Breast epithelium (tissue), 4 donors: Measurements from ENCODE around the gene FBN2. TPM values are rescaled to one million over a fixed set of nuclear protein-coding genes. Genes with fewer than 3 reads are reported as not detected.

Experiments
- DNase-seq, 2 donors: peaks; one replicate each; pipeline ENCODE4 v3.0.0-alpha.2; 2019; ENCODE audit warnings: low spot score in 2 of 2
- H3K27ac ChIP-seq, 2 donors: fragments of 200-600 bp; sonication (generic) in 1 of 2; one replicate each; pipeline ENCODE4 v1.5.1; 2016 to 2019; ENCODE audit warnings: mild to moderate bottlenecking in 1 of 2
- H3K27me3 ChIP-seq, 2 donors: fragments of 200-600 bp; sonication (generic) in 1 of 2; one replicate each; pipeline versions ENCODE4 v1.5.1 to v1.6.0; 2017 to 2019; ENCODE audit warnings: control low read depth in 1 of 2, mild to moderate bottlenecking in 1 of 2
- H3K36me3 ChIP-seq: fragments of 200-600 bp; one replicate; pipeline ENCODE4 v1.5.1; 2019
- H3K4me1 ChIP-seq, 2 donors: fragments of 200-600 bp; sonication (generic); one replicate each; pipeline ENCODE4 v1.5.1; 2016 to 2019; ENCODE audit warnings: control low read depth in 1 of 2
- H3K4me3 ChIP-seq, 3 donors: fragments of 200-600 bp; sonication (generic); 1 replicate in 2 of 3; 2 replicates in 1 of 3; pipeline ENCODE4 v1.5.1; 2016 to 2019; ENCODE audit warnings: mild to moderate bottlenecking in 3 of 3, moderate library complexity in 2 of 3
- H3K9me3 ChIP-seq, 2 donors: fragments of 200-600 bp; sonication (generic) in 1 of 2; one replicate each; pipeline ENCODE4 v1.5.1; 2016 to 2019; ENCODE audit warnings: control low read depth in 1 of 2
- POLR2A ChIP-seq: fragments of 450-650 bp; IDR thresholded peaks from one replicate; pipeline ENCODE4 v1.6.1; 2016; ENCODE audit warnings: antibody characterized with exemption, mild to moderate bottlenecking, moderate library complexity
- POLR2AphosphoS5 ChIP-seq, 3 donors: sonication (generic); formaldehyde crosslinking; IDR thresholded peaks; one replicate each; pipeline ENCODE4 v1.6.1; 2017; ENCODE audit warnings: antibody characterized with exemption in 3 of 3
- intact Hi-C: fragments of 100-400 bp; cut with DNase I; formaldehyde crosslinking; loops from one replicate; pipeline ENCODE4 v1.15.1; 2023; ENCODE audit warnings: low total_unique reads
- total RNA-seq, 3 donors: library from RNA; depleted of rRNA; stranded (reverse); fragments of >200 nt; gene quantifications; one replicate each; pipeline ENCODE4 v1.1.0, GENCODE V29; 2016
- TF ChIP-seq, protein P1 (sequence below), 3 donors: fragments of 450-650 bp; IDR thresholded peaks; one replicate each; pipeline ENCODE4 v1.5.1; 2016 to 2017; ENCODE audit warnings: antibody characterized with exemption in 3 of 3, mild to moderate bottlenecking in 3 of 3, moderate library complexity in 3 of 3

FBN2 gene
- total RNA-seq, 3 donors from 2014 or later: 0.88 to 7.5 (median 1.8) TPM

DNA sequence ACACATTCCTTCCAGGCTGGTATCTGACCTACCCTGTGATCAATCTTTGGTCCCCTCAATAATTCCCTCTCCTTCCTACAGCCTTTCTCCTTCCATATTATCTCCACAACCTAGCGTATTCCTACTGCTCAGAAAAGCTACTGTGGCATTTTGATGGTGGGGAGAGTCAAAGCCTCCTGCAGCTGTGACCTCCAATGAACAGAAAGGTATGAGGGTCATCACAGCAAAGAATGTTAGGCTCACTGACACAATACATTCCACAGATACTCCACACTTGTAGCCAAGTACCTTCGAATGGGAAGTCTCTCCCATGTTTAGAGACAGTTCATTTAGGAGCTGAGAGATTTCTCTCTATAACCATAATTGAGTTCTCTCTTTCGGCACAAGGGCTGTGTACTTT lies 5.9 kb downstream of the FBN2 start:
- Histone ChIP-seq H3K27me3 (peaks cover 1 to 10% of the 10 kb centered on the region in 2 donors), H3K36me3 (no peaks in the 10 kb centered on the region), H3K9me3 (no peaks in the 10 kb centered on the region), H3K4me3 (no peak overlapping the region), H3K27ac (no peak overlapping the region), H3K4me1 (peaks cover 0 to under 1% of the 10 kb centered on the region in 2 donors)
- no peak for TF ChIP-seq POLR2AphosphoS5 (IDR thresholded peaks at IDR 0.05)
- TF ChIP-seq, protein P1, sequence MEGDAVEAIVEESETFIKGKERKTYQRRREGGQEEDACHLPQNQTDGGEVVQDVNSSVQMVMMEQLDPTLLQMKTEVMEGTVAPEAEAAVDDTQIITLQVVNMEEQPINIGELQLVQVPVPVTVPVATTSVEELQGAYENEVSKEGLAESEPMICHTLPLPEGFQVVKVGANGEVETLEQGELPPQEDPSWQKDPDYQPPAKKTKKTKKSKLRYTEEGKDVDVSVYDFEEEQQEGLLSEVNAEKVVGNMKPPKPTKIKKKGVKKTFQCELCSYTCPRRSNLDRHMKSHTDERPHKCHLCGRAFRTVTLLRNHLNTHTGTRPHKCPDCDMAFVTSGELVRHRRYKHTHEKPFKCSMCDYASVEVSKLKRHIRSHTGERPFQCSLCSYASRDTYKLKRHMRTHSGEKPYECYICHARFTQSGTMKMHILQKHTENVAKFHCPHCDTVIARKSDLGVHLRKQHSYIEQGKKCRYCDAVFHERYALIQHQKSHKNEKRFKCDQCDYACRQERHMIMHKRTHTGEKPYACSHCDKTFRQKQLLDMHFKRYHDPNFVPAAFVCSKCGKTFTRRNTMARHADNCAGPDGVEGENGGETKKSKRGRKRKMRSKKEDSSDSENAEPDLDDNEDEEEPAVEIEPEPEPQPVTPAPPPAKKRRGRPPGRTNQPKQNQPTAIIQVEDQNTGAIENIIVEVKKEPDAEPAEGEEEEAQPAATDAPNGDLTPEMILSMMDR (IDR thresholded peaks at IDR 0.05): no peak
- TF ChIP-seq POLR2A: no peak
- DNase-seq: no peak
- intact Hi-C loops: no loop called here

DNA sequence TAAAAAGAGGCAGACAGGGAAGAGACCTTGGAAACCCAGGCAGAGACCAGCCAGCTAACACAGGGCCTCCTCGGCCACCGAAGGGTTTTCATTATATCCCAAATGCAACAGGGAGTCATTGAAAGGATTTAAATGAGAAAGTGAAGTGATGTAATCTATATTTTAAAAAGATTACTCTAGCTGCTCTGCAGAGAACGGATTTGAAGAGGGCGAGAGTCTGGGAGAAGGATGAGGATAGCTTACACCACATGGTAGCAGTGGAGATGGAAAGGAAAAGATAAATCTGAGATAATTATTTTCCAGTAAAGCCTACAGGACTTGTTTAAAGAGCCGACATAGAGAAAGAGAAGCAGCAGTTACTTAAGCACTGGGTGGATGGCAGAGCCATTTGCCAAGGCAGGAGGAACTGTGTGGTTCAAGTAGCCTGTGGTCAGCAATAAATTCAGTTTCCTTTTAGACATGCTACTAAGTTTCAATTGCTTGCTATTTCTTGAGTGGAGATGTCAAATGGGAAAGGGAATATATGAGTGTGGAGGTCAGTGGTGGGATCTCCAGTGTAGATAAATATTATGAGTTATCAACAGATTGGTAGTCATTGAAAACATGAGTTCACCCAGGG lies 9.3 kb downstream of the FBN2 start:
- Histone ChIP-seq H3K4me1 (no peaks in the 10 kb centered on the region), H3K36me3 (no peaks in the 10 kb centered on the region), H3K27me3 (no peaks in the 10 kb centered on the region), H3K9me3 (no peaks in the 10 kb centered on the region), H3K4me3 (no peak overlapping the region), H3K27ac (no peak overlapping the region)
- no peak for TF ChIP-seq POLR2AphosphoS5 (IDR thresholded peaks at IDR 0.05)
- no peak for TF ChIP-seq POLR2A
- TF ChIP-seq, protein P1 (IDR thresholded peaks at IDR 0.05): no peak
- DNase-seq: no peak
- intact Hi-C loops: no loop called here

DNA sequence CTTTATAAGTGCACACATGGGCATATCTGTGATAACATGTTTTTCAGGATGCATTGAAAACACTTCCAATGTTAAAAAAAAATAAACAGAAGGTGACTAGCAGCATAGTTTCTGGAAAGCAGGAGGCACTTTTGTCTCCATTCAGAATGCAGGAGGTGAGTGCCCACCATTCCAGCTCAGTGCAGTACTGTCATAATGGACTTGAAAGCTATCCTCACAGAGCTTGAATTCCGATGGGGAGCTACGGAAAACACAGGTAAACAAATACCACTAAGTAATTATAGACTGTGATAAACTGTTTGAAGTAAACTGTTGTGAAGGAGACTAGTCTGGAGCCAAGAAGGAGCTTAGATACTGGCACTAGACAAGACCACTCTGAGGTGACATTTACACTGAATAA lies 9.9 kb downstream of the FBN2 start:
- no peak overlapping the region for H3K4me3 ChIP-seq
- no peak for DNase-seq
- no peaks in the 10 kb centered on the region for H3K9me3 ChIP-seq
- no peaks in the 10 kb centered on the region for H3K27me3 ChIP-seq
- TF ChIP-seq POLR2A (no peak), POLR2AphosphoS5 (IDR thresholded peaks at IDR 0.05) (no peak)
- TF ChIP-seq, protein P1 (IDR thresholded peaks at IDR 0.05): no peak
- H3K27ac ChIP-seq: no peak overlapping the region
- intact Hi-C loops: no loop called here
- no peaks in the 10 kb centered on the region for H3K36me3 ChIP-seq
- H3K4me1 ChIP-seq: no peaks in the 10 kb centered on the region

DNA sequence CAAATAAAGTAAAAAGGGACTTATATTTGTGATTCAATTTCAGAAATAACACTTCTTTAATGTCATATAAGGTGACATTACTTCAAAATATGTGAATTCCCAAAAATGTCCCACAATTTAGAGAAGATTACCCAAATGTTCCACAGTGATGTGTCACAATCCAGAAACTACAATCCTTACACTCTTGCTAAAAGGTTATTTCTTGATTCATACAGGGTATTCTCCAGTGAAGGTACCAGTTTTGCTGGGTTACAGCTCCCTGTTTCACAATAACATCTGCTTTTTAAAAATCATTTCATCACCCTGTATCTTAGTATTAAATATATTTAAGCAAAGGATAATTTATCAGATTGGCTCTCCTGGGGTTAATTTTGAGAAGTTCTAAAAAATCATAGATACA lies 11.0 kb downstream of the FBN2 start:
- H3K4me1 ChIP-seq: no peaks in the 10 kb centered on the region
- H3K27ac ChIP-seq: no peak overlapping the region
- no peaks in the 10 kb centered on the region for H3K36me3 ChIP-seq
- no peak overlapping the region for H3K4me3 ChIP-seq
- no peak for DNase-seq
- intact Hi-C loops: no loop called here
- TF ChIP-seq, protein P1 (IDR thresholded peaks at IDR 0.05): no peak
- no peak for TF ChIP-seq POLR2A
- no peaks in the 10 kb centered on the region for H3K27me3 ChIP-seq
- H3K9me3 ChIP-seq: no peaks in the 10 kb centered on the region

DNA sequence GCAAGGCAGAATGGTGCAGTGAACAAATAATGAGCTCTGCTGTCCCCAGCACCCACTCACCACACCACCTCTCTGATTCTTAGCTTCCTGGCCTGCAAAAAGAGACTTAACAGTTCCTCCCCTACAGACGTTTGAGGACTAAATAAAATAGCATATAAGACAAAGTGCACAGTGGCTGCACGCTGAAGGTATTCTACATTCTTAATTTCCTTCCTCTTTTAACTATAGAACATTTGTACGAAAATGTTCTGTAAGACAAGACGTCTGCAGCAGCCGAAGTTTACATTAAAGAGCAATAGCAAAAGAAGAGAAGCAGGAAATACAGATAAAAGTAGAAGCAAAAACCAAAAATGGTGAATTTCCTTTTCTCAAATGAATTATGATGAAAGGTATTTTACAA lies 15.7 kb downstream of the FBN2 start:
- Histone ChIP-seq H3K4me1 (no peaks in the 10 kb centered on the region), H3K36me3 (no peaks in the 10 kb centered on the region), H3K27ac (no peak overlapping the region), H3K4me3 (no peak overlapping the region), H3K27me3 (no peaks in the 10 kb centered on the region), H3K9me3 (no peaks in the 10 kb centered on the region)
- intact Hi-C loops: no loop called here
- TF ChIP-seq, protein P1 (IDR thresholded peaks at IDR 0.05): no peak
- TF ChIP-seq POLR2AphosphoS5 (IDR thresholded peaks at IDR 0.05) (no peak), POLR2A (no peak)
- DNase-seq: no peak
